Fibroblast of the aortic adventitia (primary cell): Measurements from ENCODE around the gene CPT1A. TPM values are rescaled to one million over a fixed set of nuclear protein-coding genes. Genes with fewer than 3 reads are reported as not detected.

ENCODE experiments used
- DNase-seq: peaks from one replicate; pipeline ENCODE4 v3.0.0-alpha.2; 2010; ENCODE audit warnings: low read depth
- H3K4me3 ChIP-seq: 2 replicates; pipeline ENCODE4 v1.5.1; 2011; ENCODE audit warnings: low read depth, mild to moderate bottlenecking, control low read depth, low read length, moderate library complexity
- total RNA-seq: library from RNA; depleted of rRNA; stranded (reverse); fragments of >200 nt; gene quantifications from 2 replicates; pipeline ENCODE4 v1.2.3, GENCODE V29; 2012; ENCODE audit warnings: low replicate concordance
- TF ChIP-seq, protein P1 (sequence below): IDR thresholded peaks from 2 replicates; pipeline ENCODE4 v1.5.1; 2011; ENCODE audit warnings: mild to moderate bottlenecking, low read length, control low read depth, inconsistent platforms; ENCODE audit not compliant: insufficient read depth

Gene CPT1A
- total RNA-seq, 1 donor: 45.6 TPM

DNA sequence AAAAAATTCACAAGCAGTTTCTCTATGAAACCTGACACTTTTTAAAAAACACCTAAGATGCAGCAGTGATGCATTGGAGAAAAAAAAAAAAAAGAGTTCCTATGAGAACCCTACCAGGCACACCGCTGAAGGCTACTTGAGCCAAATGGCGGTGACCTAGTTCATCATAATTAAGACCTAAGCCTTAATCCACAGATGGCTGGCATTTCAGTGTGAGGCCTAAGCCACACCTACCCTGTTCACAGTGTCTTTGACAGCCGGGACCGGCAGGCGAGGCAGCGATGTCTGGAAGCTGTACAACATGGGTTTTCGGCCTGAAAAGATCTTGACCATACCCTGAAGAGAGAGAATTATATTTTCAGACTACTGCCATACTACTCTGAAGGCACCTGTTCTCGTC is 38.0 kb downstream of the CPT1A start:
- DNase-seq: no peak
- TF ChIP-seq, protein P1, sequence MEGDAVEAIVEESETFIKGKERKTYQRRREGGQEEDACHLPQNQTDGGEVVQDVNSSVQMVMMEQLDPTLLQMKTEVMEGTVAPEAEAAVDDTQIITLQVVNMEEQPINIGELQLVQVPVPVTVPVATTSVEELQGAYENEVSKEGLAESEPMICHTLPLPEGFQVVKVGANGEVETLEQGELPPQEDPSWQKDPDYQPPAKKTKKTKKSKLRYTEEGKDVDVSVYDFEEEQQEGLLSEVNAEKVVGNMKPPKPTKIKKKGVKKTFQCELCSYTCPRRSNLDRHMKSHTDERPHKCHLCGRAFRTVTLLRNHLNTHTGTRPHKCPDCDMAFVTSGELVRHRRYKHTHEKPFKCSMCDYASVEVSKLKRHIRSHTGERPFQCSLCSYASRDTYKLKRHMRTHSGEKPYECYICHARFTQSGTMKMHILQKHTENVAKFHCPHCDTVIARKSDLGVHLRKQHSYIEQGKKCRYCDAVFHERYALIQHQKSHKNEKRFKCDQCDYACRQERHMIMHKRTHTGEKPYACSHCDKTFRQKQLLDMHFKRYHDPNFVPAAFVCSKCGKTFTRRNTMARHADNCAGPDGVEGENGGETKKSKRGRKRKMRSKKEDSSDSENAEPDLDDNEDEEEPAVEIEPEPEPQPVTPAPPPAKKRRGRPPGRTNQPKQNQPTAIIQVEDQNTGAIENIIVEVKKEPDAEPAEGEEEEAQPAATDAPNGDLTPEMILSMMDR: no peak
- H3K4me3 ChIP-seq: no peak overlapping the region

DNA sequence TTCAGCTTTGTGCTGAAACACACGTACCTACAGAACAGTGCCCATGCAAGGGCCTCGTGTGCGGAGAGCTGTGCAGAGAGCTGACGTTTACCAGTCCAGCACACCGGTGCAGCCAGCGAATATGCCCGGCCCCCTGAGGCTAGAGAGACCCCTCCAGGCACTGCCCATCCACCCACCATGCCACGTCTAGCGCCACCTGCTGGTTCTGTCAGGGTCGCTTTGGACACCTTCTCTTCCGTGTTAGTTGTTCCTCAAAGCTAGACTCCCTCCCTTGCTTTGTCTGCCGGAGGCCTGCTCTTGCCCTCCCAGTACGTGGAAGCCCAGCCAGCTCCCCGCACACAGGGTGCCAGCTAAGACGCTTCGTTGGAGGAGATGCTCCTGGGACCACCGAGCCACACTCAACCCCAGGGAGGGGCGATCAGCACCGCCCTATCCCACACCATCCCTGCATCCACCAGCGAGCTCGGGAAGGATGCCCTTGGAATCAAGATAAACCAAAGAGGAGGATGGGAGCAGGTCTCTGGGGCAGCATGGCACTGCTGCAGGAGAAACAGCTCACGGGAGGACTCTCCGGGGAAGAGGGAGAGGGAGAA is 43.4 kb downstream of the CPT1A start:
- no peak overlapping the region for H3K4me3 ChIP-seq
- TF ChIP-seq, protein P1: peak; percentile 69
- DNase-seq: peak; percentile 15

DNA sequence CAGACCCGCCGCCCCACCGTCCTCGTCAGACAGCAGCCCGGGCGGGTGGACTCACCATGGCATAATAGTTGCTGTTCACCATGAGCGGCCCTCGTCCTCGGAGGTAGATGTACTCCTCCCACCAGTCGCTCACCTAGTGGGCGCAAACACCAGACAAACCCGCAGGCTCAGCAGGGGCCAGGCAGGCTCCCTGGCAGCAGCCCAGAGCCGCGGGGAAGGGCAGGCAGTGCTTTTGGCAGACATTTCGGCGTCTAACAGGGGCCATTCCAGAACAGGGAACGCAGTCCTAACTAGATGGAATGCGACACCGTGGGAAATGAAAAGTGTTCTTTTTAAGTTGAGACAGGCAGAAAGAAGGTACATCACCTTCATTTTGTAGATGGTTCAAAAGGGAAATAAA is 44.9 kb downstream of the CPT1A start:
- no peak for DNase-seq
- TF ChIP-seq, protein P1: no peak

DNA sequence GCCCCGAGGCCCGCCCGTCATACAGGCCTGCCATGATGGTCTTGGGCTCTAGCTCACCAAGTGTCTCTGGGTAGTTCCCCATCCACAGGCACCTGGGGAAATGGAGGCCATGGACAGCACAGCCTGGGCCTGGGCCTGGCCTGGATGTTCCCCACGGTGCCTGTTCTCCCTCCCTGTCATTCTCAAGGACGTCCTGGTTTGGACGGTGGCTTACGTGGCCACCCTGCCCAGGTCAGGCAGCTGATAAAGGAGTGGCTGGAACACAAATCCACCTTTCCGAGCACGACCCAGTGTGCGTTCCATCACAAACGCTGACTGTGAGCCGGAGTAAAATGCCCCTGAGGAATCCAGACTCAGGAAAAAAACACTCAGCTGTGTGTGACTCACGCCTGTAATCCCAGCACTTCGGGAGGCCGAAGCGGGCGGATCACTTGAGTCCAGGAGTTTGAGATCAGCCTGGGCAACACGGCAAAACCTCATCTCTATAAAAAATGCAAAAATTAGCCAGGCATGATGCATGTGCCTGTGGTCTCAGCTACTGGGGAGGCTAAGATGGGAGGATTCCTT is 49.2 kb downstream of the CPT1A start:
- H3K4me3 ChIP-seq: no peak overlapping the region
- TF ChIP-seq, protein P1: no peak
- no peak for DNase-seq

More for the DNA sequence above, 44.9 kb downstream of the CPT1A start:
- H3K4me3 ChIP-seq: no peak overlapping the region

DNA sequence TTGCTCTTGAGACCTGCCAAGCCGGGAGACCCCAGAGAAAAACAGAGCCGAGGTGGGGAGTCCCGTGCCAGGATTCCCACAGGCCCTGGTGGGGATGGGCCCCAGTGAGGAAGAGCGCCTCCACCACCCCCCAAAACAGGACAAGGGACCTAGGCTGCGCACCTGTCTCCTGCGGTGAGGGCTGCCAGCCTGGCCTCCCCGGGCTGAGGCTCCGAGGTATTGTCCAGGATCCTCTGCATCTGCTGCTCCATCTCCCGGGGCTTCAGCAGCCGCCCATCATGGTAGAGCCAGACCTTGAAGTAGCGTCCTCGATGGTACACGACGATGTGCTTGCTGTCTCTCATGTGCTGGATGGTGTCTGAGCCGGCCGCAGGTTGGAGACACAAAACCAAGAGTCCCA is 57.1 kb downstream of the CPT1A start:
- TF ChIP-seq, protein P1: no peak
- H3K4me3 ChIP-seq: no peak overlapping the region
- no peak for DNase-seq

DNA sequence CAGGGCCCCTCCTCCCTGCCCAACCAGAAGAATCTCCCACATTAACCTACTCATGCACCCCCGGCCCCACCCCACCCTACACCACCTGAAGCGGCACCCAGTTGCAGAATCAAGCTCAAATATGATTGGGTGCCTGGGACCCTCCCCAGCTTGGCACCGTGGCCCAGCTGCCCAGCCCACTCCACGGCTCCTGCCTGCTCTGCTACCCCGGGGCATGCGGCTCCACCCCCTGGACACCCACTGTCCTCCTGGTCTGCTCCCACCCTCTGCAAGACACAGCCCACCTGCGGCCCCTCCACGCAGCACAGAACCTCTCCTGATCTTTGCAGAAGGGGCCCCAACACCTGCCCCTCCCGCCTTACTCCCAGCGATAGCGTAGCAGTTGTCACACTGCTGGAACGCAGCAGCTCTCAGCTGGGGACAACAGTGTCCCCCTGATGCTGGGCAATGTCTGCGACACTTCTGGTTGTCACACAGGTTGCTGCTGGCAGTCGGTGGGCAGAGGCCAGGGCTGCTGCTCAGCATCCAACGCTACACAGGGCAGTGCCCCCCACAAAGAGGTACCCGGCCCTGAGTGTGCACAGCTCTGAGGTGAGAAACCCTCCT is 58.4 kb downstream of the CPT1A start:
- TF ChIP-seq, protein P1: no peak
- no peak for DNase-seq
- no peak overlapping the region for H3K4me3 ChIP-seq
